Mucosa of gallbladder (tissue), 1 donor: ENCODE measurements around the gene TDRD3. TPM values are rescaled to one million over a fixed set of nuclear protein-coding genes. Genes with fewer than 3 reads are reported as not detected.
A peak's percentile ranks its signal among the peaks of the same experiment; 100 is the strongest.
"Not testable (repeated sequence)": the region's sequence is repeated elsewhere in the genome, so short reads cannot be mapped to it uniquely, and the experiment has no call there.

Experiments
- DNase-seq: peaks from one replicate; pipeline ENCODE4 v3.0.0-alpha.2; 2020; ENCODE audit warnings: low spot score
- total RNA-seq: library from RNA; stranded (reverse); gene quantifications from one replicate; pipeline ENCODE4 v1.2.1, GENCODE V29; 2021
- donor health status: DM: no; HTN: no; CAD: no.

The TDRD3 gene
- total RNA-seq, 1 donor from 2014 or later, result 30.8 TPM

- no peak for DNase-seq
Observed at GRCh38 chr13:60398907-60399589, 2.0 kb downstream of the TDRD3 start.

GRCh38 chr13:60402022-60402421, 5.0 kb downstream of the TDRD3 start:
- DNase-seq, result no peak

DNA sequence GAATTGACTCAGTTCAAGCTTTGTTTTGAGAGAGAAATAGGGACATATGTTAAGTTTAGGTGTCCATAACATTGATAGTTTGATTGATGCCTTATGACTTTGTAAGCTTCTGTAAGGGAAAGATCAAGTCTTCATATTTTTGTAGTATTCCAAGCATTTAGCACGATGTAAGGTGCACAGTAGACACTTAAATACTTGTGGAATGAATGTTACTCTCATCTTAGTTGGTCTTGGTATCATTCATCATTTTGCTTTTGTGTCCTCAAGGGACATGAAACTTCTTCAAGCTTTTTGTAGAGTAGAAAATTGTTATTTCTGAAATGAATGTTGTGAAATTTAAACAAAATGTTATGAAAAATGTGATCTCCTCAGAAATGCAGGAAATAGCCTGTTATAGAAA, 10.1 kb downstream of the TDRD3 start:
- no peak for DNase-seq

DNA sequence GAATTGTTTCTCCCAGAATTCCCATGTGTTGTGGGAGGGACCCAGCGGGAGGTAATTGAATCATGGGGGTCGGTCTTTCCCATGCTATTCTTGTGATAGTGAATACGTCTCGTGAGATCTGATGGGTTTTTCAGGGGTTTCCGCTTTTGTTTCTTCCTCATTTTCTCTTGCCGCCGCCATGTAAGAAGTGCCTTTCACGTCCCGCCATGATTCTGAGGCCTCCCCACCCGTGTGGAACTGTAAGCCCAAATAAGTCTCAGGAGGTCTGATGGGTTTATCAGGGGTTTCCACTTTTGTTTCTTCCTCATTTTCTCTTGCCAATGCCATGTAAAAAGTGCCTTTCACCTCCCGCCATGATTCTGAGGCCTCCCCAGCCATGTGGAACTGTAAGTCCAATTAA, 10.8 kb downstream of the TDRD3 start:
- not testable (repeated sequence) for DNase-seq

- DNase-seq, result not testable (repeated sequence)
Observed at GRCh38 chr13:60409574-60410292, 12.7 kb downstream of the TDRD3 start.

DNA sequence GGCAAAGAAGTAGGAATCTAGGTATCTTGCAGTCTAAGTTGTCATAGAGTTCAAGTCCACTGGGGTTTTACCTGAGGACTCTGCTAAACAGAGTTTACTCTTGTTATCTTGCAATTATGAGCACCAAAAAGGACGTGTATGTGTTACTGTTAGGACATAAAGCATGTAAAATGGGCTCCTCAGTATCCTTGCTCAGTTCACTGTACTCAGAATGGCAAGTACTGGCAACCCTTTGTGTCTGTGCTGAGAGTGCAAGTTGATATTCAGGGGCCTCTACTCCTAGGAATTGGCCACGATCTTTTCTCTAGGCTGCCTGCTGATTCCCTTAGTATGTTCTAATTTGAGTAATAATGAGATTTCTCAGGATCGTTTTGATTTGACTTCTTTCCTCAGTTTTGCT, 13.3 kb downstream of the TDRD3 start:
- no peak for DNase-seq

DNA sequence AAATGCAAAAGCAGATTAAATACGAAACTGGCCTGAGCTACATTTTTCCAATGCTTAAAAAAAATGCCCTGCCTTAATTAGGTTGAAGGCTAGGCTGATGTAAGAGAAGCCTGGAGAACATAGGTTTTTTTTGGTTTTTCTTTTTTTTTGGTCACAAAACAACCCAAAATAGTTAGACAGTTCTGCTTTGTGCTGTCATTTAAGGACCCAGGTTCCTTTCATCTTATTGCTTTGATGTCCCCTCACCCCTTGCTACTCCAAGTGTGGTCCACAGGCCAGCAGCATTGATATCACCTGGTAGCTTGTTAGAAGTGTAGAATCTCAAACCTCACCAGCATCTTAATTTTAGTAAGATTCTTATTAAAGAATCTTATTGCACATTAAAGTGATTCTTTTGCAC, 14.4 kb downstream of the TDRD3 start:
- no peak for DNase-seq

- no peak for DNase-seq
Observed at GRCh38 chr13:60411983-60412382, 15.0 kb downstream of the TDRD3 start.

GRCh38 chr13:60412909-60413616, 16.0 kb downstream of the TDRD3 start:
- DNase-seq, result no peak

GRCh38 chr13:60414177-60414576, 17.2 kb downstream of the TDRD3 start:
- no peak for DNase-seq

GRCh38 chr13:60417734-60418133, 20.7 kb downstream of the TDRD3 start:
- DNase-seq, result no peak

GRCh38 chr13:60418954-60419353, 21.9 kb downstream of the TDRD3 start:
- no peak for DNase-seq

- no peak for DNase-seq
Observed at GRCh38 chr13:60425332-60425731, 28.3 kb downstream of the TDRD3 start.

GRCh38 chr13:60426075-60426474, 29.1 kb downstream of the TDRD3 start:
- DNase-seq, result no peak

DNA sequence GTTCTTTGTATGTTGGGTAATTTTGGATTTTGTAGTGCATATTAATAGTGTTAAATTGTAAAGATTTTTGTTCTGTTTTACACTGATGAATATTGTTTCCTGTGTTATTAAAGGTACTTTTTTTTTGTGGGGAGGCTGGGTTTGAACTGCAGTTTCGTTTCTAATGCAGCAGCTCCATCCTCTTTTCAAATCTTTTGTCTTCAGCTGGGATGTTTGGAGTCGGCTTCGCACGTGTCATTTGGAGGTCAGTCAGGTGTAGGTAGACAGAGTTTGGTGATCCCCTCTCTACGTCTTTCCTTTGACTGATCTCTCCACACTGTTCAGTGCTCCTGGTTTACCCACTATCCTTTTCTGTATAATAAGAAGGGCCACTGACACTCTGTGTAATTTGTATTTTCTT, 30.3 kb downstream of the TDRD3 start:
- no peak for DNase-seq

DNA sequence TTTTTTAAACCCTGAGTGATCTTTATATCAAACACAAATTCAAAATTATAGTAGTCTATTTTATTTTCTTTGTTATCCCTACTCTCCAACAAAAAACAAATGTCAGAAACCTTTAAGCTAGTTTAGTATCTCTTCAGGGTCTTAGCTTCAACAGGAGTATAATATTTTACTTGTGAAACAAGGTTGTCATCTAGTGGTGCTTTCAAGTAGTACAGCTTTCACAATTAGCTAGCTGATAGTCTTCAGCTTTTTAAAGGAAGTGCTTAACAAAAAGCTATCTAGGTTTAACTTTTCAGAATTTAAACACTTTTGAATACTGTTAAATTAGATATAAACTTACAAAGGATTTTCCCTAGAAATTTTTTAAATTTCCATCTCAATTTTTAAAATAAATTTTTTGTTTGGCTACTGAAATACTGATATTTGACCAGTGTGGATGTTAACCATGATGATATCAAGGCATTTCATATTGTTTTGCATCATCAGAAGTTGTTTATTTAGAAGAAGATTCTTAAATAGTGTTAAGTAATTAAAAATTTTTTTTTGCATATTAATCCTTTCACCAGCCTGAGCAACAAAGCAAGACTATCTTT, 34.2 kb downstream of the TDRD3 start:
- DNase-seq, result no peak

- no peak for DNase-seq
Observed at GRCh38 chr13:60433505-60433904, 36.5 kb downstream of the TDRD3 start.

GRCh38 chr13:60435762-60436374, 38.8 kb downstream of the TDRD3 start:
- DNase-seq, result no peak

GRCh38 chr13:60439201-60439600, 42.2 kb downstream of the TDRD3 start:
- no peak for DNase-seq

DNA sequence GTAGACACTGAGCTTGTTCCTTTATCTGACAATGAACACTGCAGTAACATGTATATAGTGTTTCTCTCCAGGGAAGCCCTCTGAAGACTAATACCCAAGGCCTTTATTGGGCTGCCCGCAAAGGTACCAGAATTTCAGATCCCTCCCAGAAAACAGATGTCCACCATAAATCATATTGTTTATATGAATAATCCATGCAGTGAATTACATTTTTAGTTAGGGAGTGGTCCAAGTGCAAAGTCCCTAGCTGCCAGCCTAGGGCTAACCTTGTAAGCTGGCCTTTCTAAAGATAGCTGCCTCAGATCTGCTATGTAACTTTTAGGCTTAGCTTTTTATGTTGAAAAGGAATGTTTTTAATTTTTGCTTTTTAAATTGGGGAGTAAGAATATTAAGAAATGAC, 44.7 kb downstream of the TDRD3 start:
- DNase-seq, result no peak

GRCh38 chr13:60448907-60449510, 52.0 kb downstream of the TDRD3 start:
- DNase-seq, result peak; percentile 16

GRCh38 chr13:60453490-60453889, 56.5 kb downstream of the TDRD3 start:
- DNase-seq, result no peak
